Thyroid gland (tissue), 4 donors: Measurements from ENCODE around the gene ACHE.

Source experiments
- POLR2A ChIP-seq, 2 donors: fragments of 450-650 bp; IDR thresholded peaks; one replicate each; pipeline ENCODE4 v1.6.1; 2017; ENCODE audit warnings: antibody characterized with exemption in 2 of 2, mild to moderate bottlenecking in 2 of 2, moderate library complexity in 1 of 2
- TF ChIP-seq, protein P1 (sequence below), 6 experiments: fragments of 200-600 bp in 3 of 6; fragments of 450-650 bp in 3 of 6; sonication (generic) in 3 of 6; IDR thresholded peaks; one replicate each; pipeline ENCODE4 v1.5.1; 2016 to 2019; ENCODE audit warnings: antibody characterized with exemption in 6 of 6, mild to moderate bottlenecking in 2 of 6, inconsistent platforms in 1 of 6, moderate library complexity in 1 of 6

DNA sequence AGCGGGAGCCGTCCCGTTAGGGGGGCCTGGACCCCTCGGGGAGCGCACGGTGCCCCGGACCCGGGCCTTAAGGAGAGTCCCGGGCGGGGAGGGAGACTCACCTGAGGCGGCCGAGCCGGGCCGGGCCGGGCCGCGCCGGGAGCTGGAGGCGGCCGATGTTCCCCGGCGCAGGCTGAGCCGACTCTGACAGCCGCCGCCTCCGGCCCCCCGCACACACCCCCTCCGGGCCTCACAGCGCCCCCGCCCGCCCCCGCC, at the start of gene ACHE:
- TF ChIP-seq, protein P1, sequence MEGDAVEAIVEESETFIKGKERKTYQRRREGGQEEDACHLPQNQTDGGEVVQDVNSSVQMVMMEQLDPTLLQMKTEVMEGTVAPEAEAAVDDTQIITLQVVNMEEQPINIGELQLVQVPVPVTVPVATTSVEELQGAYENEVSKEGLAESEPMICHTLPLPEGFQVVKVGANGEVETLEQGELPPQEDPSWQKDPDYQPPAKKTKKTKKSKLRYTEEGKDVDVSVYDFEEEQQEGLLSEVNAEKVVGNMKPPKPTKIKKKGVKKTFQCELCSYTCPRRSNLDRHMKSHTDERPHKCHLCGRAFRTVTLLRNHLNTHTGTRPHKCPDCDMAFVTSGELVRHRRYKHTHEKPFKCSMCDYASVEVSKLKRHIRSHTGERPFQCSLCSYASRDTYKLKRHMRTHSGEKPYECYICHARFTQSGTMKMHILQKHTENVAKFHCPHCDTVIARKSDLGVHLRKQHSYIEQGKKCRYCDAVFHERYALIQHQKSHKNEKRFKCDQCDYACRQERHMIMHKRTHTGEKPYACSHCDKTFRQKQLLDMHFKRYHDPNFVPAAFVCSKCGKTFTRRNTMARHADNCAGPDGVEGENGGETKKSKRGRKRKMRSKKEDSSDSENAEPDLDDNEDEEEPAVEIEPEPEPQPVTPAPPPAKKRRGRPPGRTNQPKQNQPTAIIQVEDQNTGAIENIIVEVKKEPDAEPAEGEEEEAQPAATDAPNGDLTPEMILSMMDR (IDR thresholded peaks at IDR 0.05), result no peak
- no peak for TF ChIP-seq POLR2A (IDR thresholded peaks at IDR 0.05)
